PC-3 (cell line): ENCODE data around the gene PTPRD.

Experiments used
- CTCF ChIP-seq: fragments of 300-600 bp; sonication (generic); conservative IDR thresholded peaks from 2 replicates; pipeline ENCODE4 v1.5.1; 2017; ENCODE audit warnings: antibody characterized with exemption, low read depth, mild to moderate bottlenecking, low read length
- EZH2 ChIP-seq: fragments of 300-600 bp; sonication (generic); IDR thresholded peaks from one replicate; pipeline ENCODE4 v1.6.1; 2017; ENCODE audit warnings: antibody characterized with exemption, mild to moderate bottlenecking, low read length; ENCODE audit not compliant: unreplicated experiment
- EZH2phosphoT487 ChIP-seq: fragments of 300-600 bp; sonication (generic); IDR thresholded peaks from 2 replicates; pipeline ENCODE4 v1.6.1; 2018; ENCODE audit warnings: mild to moderate bottlenecking, antibody characterized with exemption, low read length, borderline replicate concordance

DNA sequence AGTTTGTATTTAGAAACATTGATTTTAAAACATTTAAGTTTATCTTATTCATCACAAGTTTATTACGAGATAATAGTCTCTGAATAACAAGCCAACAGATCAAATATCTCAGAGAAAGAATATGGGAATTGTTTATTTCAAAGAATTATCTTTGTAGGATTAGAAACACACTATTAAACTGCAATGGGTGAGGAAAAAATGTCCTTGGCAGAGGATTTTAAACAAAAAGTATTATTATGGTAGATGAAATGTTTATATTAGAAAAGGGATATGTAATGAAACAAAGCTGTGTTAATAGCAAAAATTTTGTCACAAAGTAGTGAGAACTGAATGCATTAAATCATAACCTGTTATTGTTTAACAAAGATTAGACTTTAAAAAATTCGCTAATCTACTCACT lies 1430.4 kb downstream of the PTPRD start:
- no peak for TF ChIP-seq EZH2phosphoT487
- no peak for TF ChIP-seq CTCF
- no peak for TF ChIP-seq EZH2
